HG03108 (cell line): ENCODE measurements around the gene DICER1.

Experiments
- ATAC-seq: cut with Tn5 transposase; IDR thresholded peaks from one replicate; pipeline ENCODE4 v1.9.1; 2021; ENCODE audit warnings: moderate library complexity; ENCODE audit not compliant: unreplicated experiment

Gene DICER1

DNA sequence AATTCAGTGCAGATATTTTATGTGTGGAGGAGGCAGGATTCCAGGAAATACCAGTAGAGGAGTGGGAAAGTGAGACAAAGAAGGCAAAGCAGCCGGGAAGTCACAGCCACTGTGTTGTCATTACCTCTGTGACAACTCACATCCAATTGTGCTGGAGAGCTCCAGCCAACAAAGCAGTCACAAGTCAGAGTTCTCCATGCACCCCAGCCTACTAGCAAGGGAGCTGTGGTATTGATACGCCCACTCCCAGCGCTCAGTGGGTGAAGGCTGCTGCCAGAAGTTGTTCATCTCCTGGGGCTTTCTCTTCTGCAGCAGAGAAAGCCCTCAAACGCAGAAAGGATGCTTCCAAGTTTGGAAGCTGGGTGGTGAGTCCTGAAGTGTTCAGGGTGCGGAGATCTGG is 93.9 kb downstream of the DICER1 start:
- ATAC-seq, result no peak

DNA sequence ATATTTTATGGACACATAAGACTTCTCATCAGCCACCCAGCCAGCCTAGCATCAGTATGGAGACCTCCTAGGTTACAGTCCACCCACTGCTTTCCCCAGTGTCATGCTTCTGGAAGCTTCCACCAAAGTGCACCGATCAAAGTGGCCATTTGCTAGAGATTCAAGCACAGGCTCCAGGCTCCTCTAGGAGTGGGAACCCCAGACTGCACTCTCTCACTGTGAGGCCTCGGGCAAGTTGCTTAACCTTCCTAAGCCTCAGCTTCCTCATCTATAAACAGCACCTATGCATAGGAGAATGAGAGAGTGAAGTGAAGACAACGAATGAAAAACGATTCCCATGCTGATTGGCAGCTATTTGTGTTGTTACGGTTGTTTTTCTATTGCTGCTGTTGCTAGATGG is 94.4 kb downstream of the DICER1 start:
- ATAC-seq, result no peak

DNA sequence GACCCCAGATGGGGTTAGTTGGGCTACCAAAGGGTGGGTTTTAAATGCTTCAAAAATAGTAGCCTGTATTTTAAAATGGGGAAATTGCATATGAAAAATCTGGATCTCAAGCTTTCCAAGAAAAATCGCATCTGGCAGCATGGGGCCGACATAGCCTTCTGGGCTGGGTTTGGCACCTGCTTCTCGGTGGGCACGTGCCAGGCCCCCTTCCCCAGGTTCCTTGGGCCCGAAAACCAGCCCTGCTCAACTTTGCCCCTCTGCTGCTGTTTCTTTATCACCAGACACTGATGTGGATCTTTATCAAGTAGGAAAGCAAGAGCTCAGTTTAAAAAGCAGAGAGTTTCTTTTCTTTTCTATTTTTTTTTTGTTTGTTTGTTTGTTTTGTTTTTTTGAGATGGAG is 95.1 kb downstream of the DICER1 start:
- ATAC-seq, result no peak

DNA sequence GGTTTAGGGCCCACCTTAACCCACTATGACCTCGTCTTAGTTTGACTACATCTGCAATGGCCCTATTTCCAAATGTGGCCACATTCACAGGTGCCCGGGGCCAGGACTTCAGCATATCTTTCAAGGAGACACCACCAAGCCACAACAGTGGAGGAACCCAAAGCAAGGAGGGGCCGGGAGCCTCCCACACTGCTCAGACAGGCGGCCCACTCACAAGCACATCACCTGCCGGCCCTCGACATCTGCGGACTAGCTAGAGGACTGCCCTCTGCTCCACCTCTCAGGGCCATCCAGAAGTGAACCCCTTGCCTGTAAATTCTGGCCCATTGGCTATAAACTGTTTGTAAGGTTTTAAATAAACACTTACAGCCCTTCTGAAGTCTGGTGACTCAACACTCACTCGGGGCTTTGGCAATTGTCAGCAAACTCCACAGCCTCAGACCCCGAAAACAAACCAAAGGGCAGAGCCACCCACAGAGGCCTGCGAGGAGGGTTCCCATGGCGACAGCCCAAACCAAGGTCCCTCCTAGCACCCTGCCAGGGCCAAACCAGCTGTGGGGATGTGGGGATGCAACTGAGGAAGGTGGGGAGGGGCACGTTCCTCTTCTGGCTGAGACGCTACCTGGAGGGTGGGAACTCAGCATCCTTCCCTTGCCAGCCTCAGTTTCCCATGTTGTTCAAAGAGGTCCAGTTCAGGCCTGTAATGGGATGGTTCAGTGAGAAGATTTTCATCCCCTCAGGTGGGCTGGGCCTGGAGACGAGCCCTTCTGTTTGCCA is 95.8 kb downstream of the DICER1 start:
- no peak for ATAC-seq

GRCh38 chr14:95059126-95059525 is 98.2 kb downstream of the DICER1 start:
- ATAC-seq, result no peak

DNA sequence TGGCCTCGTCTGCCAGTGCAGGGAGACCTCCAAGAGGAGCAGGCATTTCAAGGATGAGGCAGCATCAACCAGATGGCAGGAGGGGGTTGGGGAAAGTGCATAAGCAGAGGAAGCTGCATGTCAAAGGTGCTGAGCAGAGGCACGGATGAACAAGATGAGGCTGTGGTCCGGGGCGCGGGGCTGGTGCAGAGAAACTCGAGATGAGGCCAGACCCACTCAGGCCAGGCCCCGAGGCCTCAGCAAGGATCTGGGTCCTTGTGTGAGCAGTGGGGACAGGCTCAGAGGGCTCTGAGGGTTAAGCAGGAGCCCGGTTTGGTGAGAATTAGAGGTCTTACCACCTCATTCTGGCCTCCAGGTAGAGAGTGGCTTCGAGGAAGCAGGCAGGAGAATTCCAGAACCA is 98.8 kb downstream of the DICER1 start:
- ATAC-seq, result no peak

- no peak for ATAC-seq
These were observed 99.5 kb downstream of the DICER1 start for GRCh38 chr14:95057851-95058250.

DNA sequence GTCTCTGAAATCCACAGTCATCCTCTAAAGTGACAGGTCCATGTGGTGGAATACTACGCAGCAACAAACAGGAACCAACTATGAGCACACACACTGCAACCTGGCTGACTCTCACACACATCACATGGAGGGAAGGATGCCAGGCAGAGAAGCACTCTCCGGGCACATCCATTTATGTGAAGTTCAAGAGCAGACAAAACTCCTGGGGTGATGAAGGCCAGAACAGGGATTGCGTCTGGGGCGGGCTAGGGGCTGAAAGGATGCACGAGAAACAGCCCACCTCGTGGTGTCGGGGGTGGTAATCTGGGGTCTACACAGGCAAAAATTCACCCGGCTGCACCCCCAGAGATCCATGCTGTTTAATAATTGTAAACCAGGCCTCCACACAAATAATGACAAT is 100.2 kb downstream of the DICER1 start:
- no peak for ATAC-seq

DNA sequence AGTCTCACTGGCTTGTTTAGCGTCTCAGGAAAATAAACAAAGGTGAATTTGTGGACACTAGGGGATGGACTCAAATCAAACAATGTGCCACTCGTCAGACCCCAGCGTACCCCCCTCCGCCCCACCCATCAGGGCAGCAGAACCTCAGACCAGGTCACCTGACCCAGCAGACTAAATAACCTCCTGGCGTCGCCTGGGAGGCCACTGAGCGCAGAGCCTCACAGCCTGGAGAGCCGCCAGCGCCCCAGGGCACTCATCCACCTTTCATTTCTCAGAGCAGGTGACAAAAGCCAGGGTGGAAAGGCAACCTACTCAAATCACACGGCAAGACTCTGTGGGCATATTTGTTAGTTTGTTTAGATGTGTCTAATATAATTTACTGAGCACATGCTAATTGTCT is 100.9 kb downstream of the DICER1 start:
- no peak for ATAC-seq

GRCh38 chr14:95055318-95055717 is 102.0 kb downstream of the DICER1 start:
- no peak for ATAC-seq

- no peak for ATAC-seq
These were observed 102.7 kb downstream of the DICER1 start for GRCh38 chr14:95054346-95055280.

- no peak for ATAC-seq
These were observed 105.2 kb downstream of the DICER1 start for GRCh38 chr14:95052016-95052585.

DNA sequence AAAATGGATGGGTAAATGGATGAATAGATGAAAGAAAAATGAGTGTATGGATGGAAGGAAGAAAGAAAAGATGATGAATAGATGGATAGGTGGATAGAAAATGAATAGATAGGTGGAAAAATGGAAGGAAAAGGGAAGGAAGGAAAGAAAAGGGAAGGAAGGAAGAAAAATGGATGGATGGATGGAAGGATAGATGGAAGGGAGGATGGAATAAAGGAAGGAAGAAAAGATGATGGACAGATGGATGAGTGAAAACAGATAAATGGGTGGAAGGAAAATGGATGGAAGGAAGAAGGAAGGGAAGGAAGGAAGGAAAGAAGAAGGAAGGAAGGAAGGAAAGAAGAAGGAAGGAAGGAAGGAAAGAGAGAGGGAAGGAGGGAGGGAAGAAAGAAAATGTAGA is 107.4 kb downstream of the DICER1 start:
- ATAC-seq, result no peak

- no peak for ATAC-seq
These were observed 108.5 kb downstream of the DICER1 start for GRCh38 chr14:95048771-95049312.

DNA sequence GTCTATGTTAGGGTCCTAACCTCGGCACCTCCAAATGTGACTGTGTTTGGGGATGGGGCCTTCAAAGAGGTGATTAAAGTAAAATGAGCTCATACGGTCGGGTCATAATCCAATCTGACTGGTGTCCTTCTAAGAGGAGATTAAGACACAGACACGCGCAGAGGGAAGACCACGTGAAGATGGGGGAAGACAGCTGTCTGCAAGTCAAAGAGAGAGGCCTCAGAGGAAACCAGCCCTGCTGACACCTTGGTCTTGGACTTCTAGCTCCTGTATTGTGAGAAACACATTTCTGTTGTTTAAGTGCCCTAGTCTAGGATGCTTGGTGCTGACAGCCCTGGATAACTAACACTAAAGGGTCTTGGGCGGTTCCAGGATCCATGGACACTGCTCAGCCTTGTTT is 109.6 kb downstream of the DICER1 start:
- ATAC-seq, result no peak

DNA sequence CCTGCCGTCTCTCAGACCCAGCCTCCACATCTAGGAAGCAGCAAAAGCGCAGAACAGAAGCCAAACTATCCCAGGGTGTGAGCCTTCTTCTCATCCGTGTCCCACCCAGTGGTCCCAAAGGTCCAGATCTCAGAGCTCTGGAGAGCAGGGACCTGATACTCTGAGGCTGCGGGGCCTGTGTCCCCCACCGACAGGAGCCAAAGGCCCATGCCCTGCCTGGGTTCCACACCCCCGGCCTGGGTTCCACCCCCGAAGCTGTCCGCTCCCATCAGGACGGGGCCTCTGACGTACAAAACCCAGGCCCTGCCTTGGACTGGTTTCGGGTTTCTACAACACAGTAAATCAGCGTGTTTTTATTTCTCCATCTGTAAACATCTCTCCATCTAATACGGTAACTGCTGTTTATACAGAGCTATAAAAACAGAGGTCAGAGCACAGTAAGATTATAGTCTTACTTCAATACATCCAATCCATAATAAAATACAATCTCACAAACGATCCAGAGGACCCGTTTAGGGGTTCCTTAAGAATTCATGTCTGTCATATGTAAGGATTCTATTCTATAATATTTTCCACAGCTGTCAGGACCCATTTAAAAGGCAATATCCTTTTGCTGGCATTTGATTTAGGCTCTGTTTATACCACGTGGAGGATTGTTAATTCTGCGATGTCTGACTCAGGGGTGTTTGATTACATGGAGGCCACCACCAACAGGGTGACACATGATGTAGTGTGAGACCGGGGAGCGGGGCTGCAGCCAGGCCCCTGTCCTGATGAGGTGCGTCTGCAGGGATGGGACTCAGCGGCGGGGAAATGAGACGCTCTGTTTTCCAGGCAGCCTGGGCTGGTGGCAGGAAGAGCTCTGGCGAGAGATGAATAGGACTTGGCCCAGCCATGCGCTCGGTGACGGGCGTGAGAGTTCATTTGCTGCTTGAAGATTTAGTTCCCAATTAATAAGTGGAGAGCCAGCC is 110.3 kb downstream of the DICER1 start:
- ATAC-seq, result no peak

DNA sequence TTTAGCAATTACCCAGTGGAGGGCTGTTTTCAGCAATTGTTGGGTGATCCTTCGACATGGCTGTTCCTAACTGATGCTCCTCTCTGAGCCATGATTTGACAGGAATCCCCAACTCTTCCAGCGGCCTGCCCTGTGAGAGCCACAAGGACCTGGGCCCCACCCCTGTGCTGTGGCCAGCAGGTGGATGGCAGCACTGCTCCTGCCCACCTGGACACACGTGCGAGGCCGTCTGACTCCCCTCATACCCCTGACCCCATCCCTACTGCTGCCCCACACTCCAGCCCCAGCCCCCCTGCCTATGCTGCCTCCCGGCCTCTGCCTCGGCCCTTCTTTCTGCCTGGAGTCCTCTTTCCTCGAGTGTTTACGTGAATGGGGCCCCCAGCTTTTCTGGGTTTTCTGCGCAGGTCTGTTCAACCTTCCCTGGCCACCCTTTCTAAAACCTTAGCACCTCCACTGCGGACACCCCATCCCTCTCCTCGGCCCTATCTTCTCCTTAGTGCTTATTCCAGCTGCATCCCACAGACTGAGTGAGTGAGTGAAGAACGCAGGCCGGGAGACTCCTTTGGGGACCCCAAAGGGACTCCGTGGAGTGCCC is 111.4 kb downstream of the DICER1 start:
- no peak for ATAC-seq

DNA sequence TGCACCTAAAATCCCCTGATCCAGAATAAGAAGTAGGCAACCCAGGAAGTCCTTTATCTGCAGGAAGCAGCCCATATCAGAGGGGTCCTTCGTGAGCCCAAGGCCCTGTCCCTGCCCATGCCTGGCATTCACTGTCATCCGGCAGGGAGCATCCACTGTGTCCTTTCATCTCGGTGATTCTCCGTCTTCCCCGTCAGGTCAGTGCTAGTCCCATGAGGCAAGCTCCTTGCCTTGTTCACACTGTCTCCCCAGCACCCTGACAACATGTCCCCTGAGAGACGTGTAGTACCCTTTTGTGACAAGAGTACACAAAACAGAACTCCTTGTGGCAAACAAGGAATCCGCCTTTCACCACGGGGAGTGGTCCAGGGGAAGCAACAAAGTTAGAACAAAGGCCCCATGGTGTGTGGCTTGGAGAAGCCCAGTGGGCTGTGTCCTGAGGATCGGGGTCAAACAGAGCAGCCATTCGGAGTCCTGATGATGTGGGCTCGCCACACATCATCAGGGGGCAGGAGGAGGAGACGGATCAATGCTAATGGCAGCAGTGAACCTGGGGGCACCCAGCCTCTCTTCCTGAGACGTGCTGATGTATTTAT is 112.1 kb downstream of the DICER1 start:
- ATAC-seq, result no peak

DNA sequence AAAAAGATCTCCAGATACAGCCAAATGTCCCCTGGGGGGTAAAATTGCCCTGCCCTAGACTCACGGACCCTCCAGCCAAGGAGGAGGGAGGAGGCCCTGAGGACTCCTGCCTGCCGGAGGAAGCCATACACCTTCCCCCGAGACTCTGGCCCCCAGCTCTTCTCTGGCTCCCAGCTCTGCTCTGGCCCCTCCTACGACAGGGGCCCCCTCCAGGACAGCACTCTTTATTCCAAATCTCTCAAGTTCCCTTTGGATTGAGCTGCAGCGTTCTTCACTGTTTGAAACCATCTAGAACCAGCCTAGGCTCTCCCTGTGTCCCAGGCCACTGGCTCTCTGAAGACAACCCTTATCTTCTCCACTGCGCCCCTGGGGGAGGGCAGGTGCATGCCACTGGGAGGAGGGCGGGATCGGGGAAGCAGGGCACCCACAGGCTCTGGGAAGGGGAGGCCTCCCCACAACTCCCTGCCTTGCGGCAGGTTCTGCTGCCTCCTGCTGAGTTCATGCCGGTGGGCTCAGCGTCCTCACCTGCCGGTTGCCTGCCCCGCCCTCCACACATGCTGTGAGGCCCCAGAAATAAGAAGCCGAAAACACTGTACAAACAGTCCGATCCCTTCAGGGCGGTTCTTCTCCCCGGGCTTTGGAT is 112.7 kb downstream of the DICER1 start:
- no peak for ATAC-seq
